ENCODE measurements around the gene CCR1.

- TF ChIP-seq EZH2 (IDR thresholded peaks at IDR 0.05) = no peak
- TF ChIP-seq CTCF (IDR thresholded peaks at IDR 0.05 in 2 of 3, conservative IDR thresholded peaks at IDR 0.05 in 1 of 3; ENCODE audit: borderline replicate concordance in 1 of 3, insufficient read depth in 1 of 3, low read depth in 2 of 3, low read length in 2 of 3) = no peak
Observed at GRCh38 chr3:46236294-46237054, 28.4 kb upstream of the CCR1 start.

All from HCT116 (cell line).